GM23248 (cell line): ENCODE data around the gene MAPK10. TPM values are rescaled to one million over a fixed set of nuclear protein-coding genes. Genes with fewer than 3 reads are reported as not detected.

Experiments
- DNase-seq: peaks from one replicate; pipeline ENCODE4 v3.0.0-alpha.2; 2015
- H2AFZ ChIP-seq: fragments of 200-600 bp; sonication (generic); 2 replicates; pipeline ENCODE4 v1.6.1; 2016; ENCODE audit warnings: antibody characterized with exemption
- H3F3A ChIP-seq: fragments of 200-600 bp; sonication (generic); 2 replicates; pipeline ENCODE4 v1.6.1; 2016; ENCODE audit warnings: mild to moderate bottlenecking, antibody characterized with exemption, mixed run types; ENCODE audit not compliant: insufficient read depth
- H3K27ac ChIP-seq: fragments of 200-600 bp; sonication (generic); 2 replicates; pipeline ENCODE4 v1.5.1; 2016; ENCODE audit warnings: mild to moderate bottlenecking
- H3K27me3 ChIP-seq: fragments of 200-600 bp; sonication (generic); replicated peaks from 2 replicates; pipeline ENCODE4 v1.6.1; 2016; ENCODE audit warnings: mild to moderate bottlenecking; ENCODE audit not compliant: insufficient read depth
- H3K36me3 ChIP-seq: fragments of 200-600 bp; sonication (generic); 2 replicates; pipeline ENCODE4 v1.6.1; 2016; ENCODE audit warnings: low read depth, mild to moderate bottlenecking
- H3K4me1 ChIP-seq: fragments of 200-600 bp; sonication (generic); 2 replicates; pipeline ENCODE4 v1.6.1; 2016; ENCODE audit warnings: mild to moderate bottlenecking; ENCODE audit not compliant: insufficient read depth
- H3K4me2 ChIP-seq: fragments of 200-600 bp; sonication (generic); one replicate; pipeline ENCODE4 v1.6.1; 2016; ENCODE audit warnings: mild to moderate bottlenecking; ENCODE audit not compliant: unreplicated experiment
- H3K4me3 ChIP-seq: fragments of 200-600 bp; sonication (generic); 2 replicates; pipeline ENCODE4 v1.5.1; 2016; ENCODE audit warnings: mild to moderate bottlenecking
- H3K79me2 ChIP-seq: fragments of 200-600 bp; sonication (generic); 2 replicates; pipeline ENCODE4 v1.6.1; 2016; ENCODE audit warnings: mild to moderate bottlenecking; ENCODE audit not compliant: insufficient read depth
- H3K9ac ChIP-seq: fragments of 200-600 bp; sonication (generic); 2 replicates; pipeline ENCODE4 v1.6.1; 2016; ENCODE audit warnings: mild to moderate bottlenecking
- H3K9me2 ChIP-seq: fragments of 200-600 bp; sonication (generic); 2 replicates; pipeline ENCODE4 v1.6.1; 2016; ENCODE audit warnings: mixed run types, mild to moderate bottlenecking, moderate library complexity; ENCODE audit not compliant: insufficient read depth
- H3K9me3 ChIP-seq: fragments of 200-600 bp; sonication (generic); one replicate; pipeline ENCODE4 v1.6.1; 2017; ENCODE audit warnings: low read depth
- H4K20me1 ChIP-seq: fragments of 200-600 bp; sonication (generic); 2 replicates; pipeline ENCODE4 v1.6.0; 2016; ENCODE audit not compliant: insufficient read depth
- EZH2 ChIP-seq: fragments of 200-600 bp; sonication (generic); IDR thresholded peaks from 2 replicates; pipeline ENCODE4 v1.6.1; 2018; ENCODE audit warnings: antibody characterized with exemption, mild to moderate bottlenecking; ENCODE audit not compliant: insufficient read depth, poor library complexity, severe bottlenecking
- EZH2phosphoT487 ChIP-seq: fragments of 200-600 bp; sonication (generic); IDR thresholded peaks from 2 replicates; pipeline ENCODE4 v1.6.1; 2018; ENCODE audit warnings: antibody characterized with exemption, moderate library complexity, mild to moderate bottlenecking, low read depth; ENCODE audit not compliant: insufficient read depth
- WGBS, 2 experiments: methylation state at CpG; one replicate each; pipeline ENCODE4 v1.1.6; 2015 to 2017; ENCODE audit warnings: low lambda C conversion rate in 2 of 2, low coverage in 1 of 2; ENCODE audit errors: missing lambda C conversion rate in 2 of 2; 5-methylcytosine and 5-hydroxymethylcytosine counted together
- in situ Hi-C: fragments of 300-500 bp; cut with MboI; formaldehyde crosslinking; loops from 2 replicates; pipeline ENCODE4 v1.15.0; 2020
- polyA plus RNA-seq: library from polyadenylated mRNA; unstranded; fragments of >200 nt; fragmentation: Nextera tagmentation; extraction: Ambion mirVana; gene quantifications from 2 replicates; pipeline ENCODE4 v1.2.1, GENCODE V29; 2016
- total RNA-seq: library from RNA; depleted of rRNA; stranded (reverse); fragments of >200 nt; shearing (Covaris generic); gene quantifications from 2 replicates; pipeline ENCODE4 v1.2.3, GENCODE V29; 2014

Gene MAPK10
- total and polyA plus RNA-seq, 2 experiments from 2014 or later: 0.73 to 1.3 TPM

DNA sequence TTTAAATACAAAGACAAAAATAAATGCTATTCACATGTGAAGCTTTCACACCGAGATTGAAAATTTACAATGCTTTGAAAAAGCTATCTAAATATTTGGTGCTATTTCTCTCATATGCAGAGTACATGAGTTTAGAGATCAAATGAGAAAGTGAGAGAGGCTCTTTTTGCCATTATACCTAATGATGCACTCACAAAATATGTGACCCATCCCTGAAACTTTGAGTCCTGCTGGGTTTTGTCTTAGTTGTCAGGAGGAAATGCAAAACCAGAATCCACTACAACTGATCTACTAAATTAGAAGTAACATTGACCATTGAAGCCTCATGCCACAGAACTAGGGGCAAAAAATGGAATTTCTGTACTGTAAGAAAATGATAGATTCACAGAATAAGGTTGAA lies 251.7 kb downstream of the MAPK10 start:
- Histone ChIP-seq H3K27me3 (no peaks in the 10 kb centered on the region), H3K9ac (no peak overlapping the region), H3K27ac (peak overlapping the region; percentile 13; the same call in 1 of the 2 replicates), H3K4me1 (peaks cover 23% of the 10 kb centered on the region), H4K20me1 (no peaks in the 10 kb centered on the region), H3K4me3 (no peak overlapping the region), H3K9me3 (no peaks in the 10 kb centered on the region), H3K79me2 (no peaks in the 10 kb centered on the region), H3F3A (peaks cover 7% of the 10 kb centered on the region; the same call in 1 of the 2 replicates), H3K36me3 (no peaks in the 10 kb centered on the region), H3K4me2 (peak overlapping the region; percentile 60), H3K9me2 (no peaks in the 10 kb centered on the region), H2AFZ (peak overlapping the region; percentile 16; the same call in 1 of the 2 replicates)
- DNase-seq: peak; percentile 57
- TF ChIP-seq EZH2phosphoT487 (no peak), EZH2 (no peak)
- in situ Hi-C loops: no loop called here
- 38 to 48% methylated on average over 1 of the region's 1 CpG for WGBS, 2 experiments

DNA sequence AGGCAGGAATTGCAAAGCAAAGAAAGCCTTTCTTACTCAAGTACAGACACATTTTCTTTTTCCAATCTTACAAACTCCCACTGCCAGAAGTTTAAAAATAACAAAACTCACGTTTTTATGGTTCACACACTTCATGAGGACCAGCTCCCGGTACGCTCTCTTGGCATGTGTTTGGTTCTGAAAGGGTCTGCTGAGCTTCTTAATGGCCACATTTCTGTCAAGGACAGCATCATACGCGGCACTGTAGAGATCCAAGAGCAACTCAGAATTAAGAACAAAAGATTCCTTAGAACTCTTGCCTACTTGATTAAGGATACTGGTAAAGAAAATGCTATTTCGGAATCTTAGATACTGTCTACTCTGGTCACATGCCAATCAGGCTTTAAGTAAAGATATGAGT lies 252.7 kb downstream of the MAPK10 start:
- H3K36me3 ChIP-seq: no peaks in the 10 kb centered on the region
- peaks cover 23% of the 10 kb centered on the region for H3K4me1 ChIP-seq
- H3K9ac ChIP-seq: no peak overlapping the region
- H3K4me3 ChIP-seq: no peak overlapping the region
- no peaks in the 10 kb centered on the region for H3K79me2 ChIP-seq
- no peaks in the 10 kb centered on the region for H4K20me1 ChIP-seq
- H3K27ac ChIP-seq: no peak overlapping the region
- H3F3A ChIP-seq: peaks cover 7% of the 10 kb centered on the region; the same call in 1 of the 2 replicates
- no peaks in the 10 kb centered on the region for H3K9me3 ChIP-seq
- no peaks in the 10 kb centered on the region for H3K9me2 ChIP-seq
- no peaks in the 10 kb centered on the region for H3K27me3 ChIP-seq
- H2AFZ ChIP-seq: peak overlapping the region; percentile 79
- DNase-seq: no peak
- in situ Hi-C loops: no loop called here
- TF ChIP-seq EZH2phosphoT487: no peak
- whole genome bisulfite sequencing, 2 experiments: 62 to 68% methylated on average over 6 of the region's 6 CpGs
- peak overlapping the region; percentile 37 for H3K4me2 ChIP-seq

DNA sequence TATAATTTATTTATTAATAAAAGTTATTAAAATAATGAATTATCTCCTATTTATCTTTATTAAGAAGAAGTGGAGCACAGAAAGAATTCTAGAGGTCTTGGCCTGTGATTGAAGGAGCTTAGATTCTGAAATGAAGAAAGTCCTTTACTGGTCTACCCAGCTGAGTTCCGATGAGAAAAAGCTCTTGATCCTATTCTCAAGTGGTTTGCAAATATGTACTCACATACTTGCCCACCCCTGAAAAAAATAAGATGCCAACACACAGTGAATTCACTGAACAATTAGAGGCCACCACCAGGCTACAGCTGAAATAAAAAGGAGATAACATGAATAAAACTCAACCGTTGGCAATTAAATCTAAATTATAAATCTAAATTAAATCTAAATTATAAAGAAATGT lies 253.4 kb downstream of the MAPK10 start:
- Histone ChIP-seq H3K9ac (no peak overlapping the region), H3K4me1 (peaks cover 23% of the 10 kb centered on the region), H3K4me2 (peak overlapping the region; percentile 37), H3K9me2 (no peaks in the 10 kb centered on the region), H3F3A (peaks cover 7% of the 10 kb centered on the region; the same call in 1 of the 2 replicates), H4K20me1 (no peaks in the 10 kb centered on the region), H3K4me3 (no peak overlapping the region), H3K36me3 (no peaks in the 10 kb centered on the region), H3K9me3 (no peaks in the 10 kb centered on the region), H3K27ac (no peak overlapping the region), H3K27me3 (no peaks in the 10 kb centered on the region), H3K79me2 (no peaks in the 10 kb centered on the region), H2AFZ (peak overlapping the region; percentile 79; the same call in 1 of the 2 replicates)
- TF ChIP-seq EZH2 (no peak), EZH2phosphoT487 (no peak)
- no peak for DNase-seq
- in situ Hi-C loops: no loop called here
- WGBS, 2 experiments: 94 to 99% methylated on average over 2 of the region's 2 CpGs

DNA sequence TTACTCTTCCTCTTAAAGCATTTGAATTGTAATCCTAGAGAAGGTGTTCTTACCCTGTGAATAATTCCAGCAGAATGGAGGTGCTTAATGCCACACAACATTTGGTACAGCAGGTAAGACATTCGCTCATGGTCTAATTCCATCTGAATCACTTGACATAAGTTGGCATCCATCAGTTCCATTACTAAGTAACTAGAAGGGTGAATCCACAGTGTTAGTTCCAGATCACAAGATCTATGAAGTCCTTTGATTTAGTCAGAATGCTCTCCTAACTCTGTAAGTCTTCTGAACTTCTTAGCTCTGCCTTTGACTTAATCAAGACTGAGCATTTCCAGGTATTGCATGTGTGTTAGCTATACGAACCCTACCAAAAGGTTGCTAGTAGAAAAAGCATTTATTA lies 258.0 kb downstream of the MAPK10 start:
- H4K20me1 ChIP-seq: no peaks in the 10 kb centered on the region
- no peaks in the 10 kb centered on the region for H3K9me3 ChIP-seq
- no peaks in the 10 kb centered on the region for H3F3A ChIP-seq
- H2AFZ ChIP-seq: no peak overlapping the region
- H3K79me2 ChIP-seq: no peaks in the 10 kb centered on the region
- WGBS, 2 experiments: 91% methylated on average over 2 of the region's 2 CpGs
- in situ Hi-C loops: no loop called here
- peaks cover 4% of the 10 kb centered on the region; the same call in 1 of the 2 replicates for H3K4me1 ChIP-seq
- TF ChIP-seq EZH2phosphoT487 (no peak), EZH2 (no peak)
- H3K27me3 ChIP-seq: no peaks in the 10 kb centered on the region
- no peaks in the 10 kb centered on the region for H3K36me3 ChIP-seq
- DNase-seq: no peak
- H3K9me2 ChIP-seq: no peaks in the 10 kb centered on the region
- no peak overlapping the region for H3K4me2 ChIP-seq
- H3K9ac ChIP-seq: no peak overlapping the region
- H3K4me3 ChIP-seq: no peak overlapping the region
- no peak overlapping the region for H3K27ac ChIP-seq

DNA sequence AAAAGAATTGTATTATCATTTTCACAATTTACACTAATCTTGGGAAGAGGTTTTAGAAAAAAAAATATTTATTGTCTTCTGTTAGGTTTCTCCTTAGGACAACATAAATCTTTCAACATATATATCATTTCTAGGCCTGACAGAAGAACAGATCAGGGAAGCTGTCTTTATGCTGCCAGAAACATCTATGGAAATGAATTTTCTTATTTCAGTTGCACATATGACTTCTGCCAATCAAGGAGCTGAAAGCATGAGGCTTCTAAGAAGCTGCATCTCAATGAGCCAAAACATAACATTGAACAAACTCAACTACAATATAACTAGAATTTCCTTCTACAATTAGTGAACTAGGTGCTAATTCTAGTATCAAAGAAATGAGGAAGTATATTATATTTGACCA lies 258.4 kb downstream of the MAPK10 start:
- Histone ChIP-seq H3K79me2 (no peaks in the 10 kb centered on the region), H4K20me1 (no peaks in the 10 kb centered on the region), H3K4me2 (no peak overlapping the region), H3F3A (no peaks in the 10 kb centered on the region), H3K4me3 (no peak overlapping the region), H3K36me3 (no peaks in the 10 kb centered on the region), H3K4me1 (no peaks in the 10 kb centered on the region), H3K9ac (no peak overlapping the region), H3K27ac (no peak overlapping the region), H3K27me3 (no peaks in the 10 kb centered on the region), H3K9me2 (no peaks in the 10 kb centered on the region), H3K9me3 (no peaks in the 10 kb centered on the region), H2AFZ (no peak overlapping the region)
- TF ChIP-seq EZH2phosphoT487 (no peak), EZH2 (no peak)
- no peak for DNase-seq
- in situ Hi-C loops: no loop called here
